Fibroblast of villous mesenchyme (primary cell): Measurements from ENCODE around the gene PDCD6IP. TPM values are rescaled to one million over a fixed set of nuclear protein-coding genes. Genes with fewer than 3 reads are reported as not detected.

Experiments
- DNase-seq: peaks from one replicate; pipeline ENCODE4 v3.0.0-alpha.2; 2010; ENCODE audit warnings: low read depth
- H3K4me3 ChIP-seq: 2 replicates; pipeline ENCODE4 v1.5.1; 2011; ENCODE audit warnings: low read depth, mild to moderate bottlenecking, low read length
- total RNA-seq: library from RNA; depleted of rRNA; stranded (reverse); fragments of >200 nt; gene quantifications from 2 replicates; pipeline ENCODE4 v1.2.3, GENCODE V29; 2012
- TF ChIP-seq, protein P1 (sequence below): IDR thresholded peaks from 2 replicates; pipeline ENCODE4 v1.5.1; 2012; ENCODE audit warnings: low read depth, mild to moderate bottlenecking, low read length; ENCODE audit not compliant: insufficient read depth

PDCD6IP gene
- total RNA-seq, 1 donor: 182 TPM

DNA sequence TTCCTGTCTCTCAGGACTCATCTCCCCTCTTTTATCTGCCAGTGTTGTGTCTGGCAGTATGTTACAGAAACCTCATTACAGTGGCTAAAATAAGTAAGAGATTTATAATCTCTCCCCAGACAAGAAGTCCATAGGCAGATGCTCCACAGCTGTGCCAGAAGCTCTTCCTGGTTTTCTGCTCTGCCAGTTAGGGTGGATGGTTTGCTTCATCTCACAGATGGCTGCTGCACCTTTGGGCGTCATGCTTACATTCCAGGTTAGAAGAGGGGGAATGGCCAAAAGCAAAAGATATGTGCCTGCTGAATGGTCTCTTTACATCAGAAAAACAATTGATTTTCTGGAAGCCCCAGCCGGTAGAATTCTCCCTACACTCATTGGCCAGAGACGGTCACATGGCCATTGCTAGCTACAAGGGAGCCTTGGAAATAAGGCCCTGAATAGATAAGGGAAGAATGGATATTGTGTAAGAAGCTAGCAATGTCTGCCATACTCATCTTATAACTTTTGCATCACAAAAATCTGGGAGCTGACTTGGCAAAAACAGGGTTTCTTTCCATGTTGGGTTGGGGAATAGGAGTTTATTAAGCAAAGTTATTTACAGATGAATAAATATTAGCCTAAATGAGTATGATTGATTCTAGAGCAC, 91.1 kb downstream of the PDCD6IP start:
- DNase-seq: peak; percentile 21
- no peak overlapping the region for H3K4me3 ChIP-seq
- TF ChIP-seq, protein P1, sequence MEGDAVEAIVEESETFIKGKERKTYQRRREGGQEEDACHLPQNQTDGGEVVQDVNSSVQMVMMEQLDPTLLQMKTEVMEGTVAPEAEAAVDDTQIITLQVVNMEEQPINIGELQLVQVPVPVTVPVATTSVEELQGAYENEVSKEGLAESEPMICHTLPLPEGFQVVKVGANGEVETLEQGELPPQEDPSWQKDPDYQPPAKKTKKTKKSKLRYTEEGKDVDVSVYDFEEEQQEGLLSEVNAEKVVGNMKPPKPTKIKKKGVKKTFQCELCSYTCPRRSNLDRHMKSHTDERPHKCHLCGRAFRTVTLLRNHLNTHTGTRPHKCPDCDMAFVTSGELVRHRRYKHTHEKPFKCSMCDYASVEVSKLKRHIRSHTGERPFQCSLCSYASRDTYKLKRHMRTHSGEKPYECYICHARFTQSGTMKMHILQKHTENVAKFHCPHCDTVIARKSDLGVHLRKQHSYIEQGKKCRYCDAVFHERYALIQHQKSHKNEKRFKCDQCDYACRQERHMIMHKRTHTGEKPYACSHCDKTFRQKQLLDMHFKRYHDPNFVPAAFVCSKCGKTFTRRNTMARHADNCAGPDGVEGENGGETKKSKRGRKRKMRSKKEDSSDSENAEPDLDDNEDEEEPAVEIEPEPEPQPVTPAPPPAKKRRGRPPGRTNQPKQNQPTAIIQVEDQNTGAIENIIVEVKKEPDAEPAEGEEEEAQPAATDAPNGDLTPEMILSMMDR: no peak

GRCh38 chr3:33892655-33893054, 94.2 kb downstream of the PDCD6IP start:
- TF ChIP-seq, protein P1: no peak
- no peak overlapping the region for H3K4me3 ChIP-seq
- no peak for DNase-seq

GRCh38 chr3:33895658-33896057, 97.2 kb downstream of the PDCD6IP start:
- no peak for DNase-seq
- TF ChIP-seq, protein P1: no peak
- no peak overlapping the region for H3K4me3 ChIP-seq

- DNase-seq: no peak
- H3K4me3 ChIP-seq: no peak overlapping the region
- TF ChIP-seq, protein P1: no peak
Observed at GRCh38 chr3:33897306-33897705, 98.9 kb downstream of the PDCD6IP start.

GRCh38 chr3:33898901-33899300, 100.5 kb downstream of the PDCD6IP start:
- DNase-seq: no peak
- TF ChIP-seq, protein P1: no peak
- no peak overlapping the region for H3K4me3 ChIP-seq

DNA sequence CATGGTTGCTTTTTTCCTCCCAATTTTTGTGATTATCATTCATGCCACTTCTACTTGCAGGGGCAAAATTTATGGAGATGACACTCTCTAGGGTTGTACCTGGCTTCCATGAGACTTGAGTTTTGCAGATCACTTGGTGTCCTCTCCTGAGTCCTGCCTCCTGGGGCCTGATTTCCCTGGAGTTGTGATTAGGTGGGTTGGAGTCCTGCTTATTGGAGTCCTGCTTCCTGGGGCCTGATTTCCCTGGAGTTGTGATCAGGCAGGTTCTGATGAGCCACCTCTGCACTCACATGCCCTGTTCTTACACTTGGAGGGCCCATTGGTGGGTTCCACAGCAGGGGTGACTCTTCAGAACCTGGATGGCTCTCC, 102.0 kb downstream of the PDCD6IP start:
- no peak for DNase-seq
- TF ChIP-seq, protein P1: no peak
- H3K4me3 ChIP-seq: no peak overlapping the region
